ENCODE results near the gene YPEL3.

Gene YPEL3

GRCh38 chr16:30085247-30085646 lies 10.8 kb downstream of the YPEL3 start:
- H3K27me3 ChIP-seq (ENCODE audit: insufficient read depth, low read length) = no peaks in the 10 kb centered on the region
- peaks cover 2% of the 10 kb centered on the region for H3K79me1 ChIP-seq (ENCODE audit: low read length)
- H3K4me2 ChIP-seq (ENCODE audit: low read length) = no peak overlapping the region
- peaks cover 2 to 7% of the 10 kb centered on the region in 2 experiments for H3K4me1 ChIP-seq (ENCODE audit: control insufficient read depth in 1 of 2, insufficient read depth in 2 of 2, low read length in 2 of 2)
- H2BK120ac ChIP-seq (ENCODE audit: insufficient read depth, low read length, poor library complexity) = no peak overlapping the region
- H3K4ac ChIP-seq (ENCODE audit: low read depth, low read length) = no peak overlapping the region
- no peak overlapping the region for H3K14ac ChIP-seq (ENCODE audit: low read length)
- no peak overlapping the region for H3K27ac ChIP-seq (ENCODE audit: low read depth, low read length)
- no peak overlapping the region for H2AK5ac ChIP-seq (ENCODE audit: low read length)
- H4K12ac ChIP-seq (ENCODE audit: low read depth, low read length) = no peak overlapping the region
- no peak overlapping the region for H3K9ac ChIP-seq (ENCODE audit: low read length)
- no peak overlapping the region for H3K18ac ChIP-seq (ENCODE audit: low read length)
- H3K4me3 ChIP-seq (ENCODE audit: low read depth, low read length) = no peak overlapping the region
- H3K9me3 ChIP-seq (ENCODE audit: insufficient read depth, low read depth, low read length) = peaks cover 9% of the 10 kb centered on the region
- H3K36me3 ChIP-seq (ENCODE audit: control insufficient read depth in 1 of 2, insufficient read depth in 2 of 2, low read length in 2 of 2) = peaks cover 53% of the 10 kb centered on the region in 2 experiments
- DNase-seq = no peak
- H2BK12ac ChIP-seq (ENCODE audit: low read length) = no peak overlapping the region
- H2AFZ ChIP-seq (ENCODE audit: insufficient read depth, low read length, poor library complexity) = no peak overlapping the region
- H4K91ac ChIP-seq (ENCODE audit: low read depth, low read length) = no peak overlapping the region
- H3K79me2 ChIP-seq (ENCODE audit: control insufficient read depth, insufficient read depth, low read length, poor library complexity) = no peaks in the 10 kb centered on the region
- WGBS (ENCODE audit: extremely low coverage, insufficient coverage, insufficient read length) = no CpG with 5 or more reads among the region's 3 CpGs
- H3K23ac ChIP-seq (ENCODE audit: low read length) = no peak overlapping the region
- no peak overlapping the region for H2BK5ac ChIP-seq (ENCODE audit: low read depth, low read length, poor library complexity)
- H4K8ac ChIP-seq (ENCODE audit: low read depth, low read length) = no peak overlapping the region

- no CpG with 5 or more reads among the region's 17 CpGs for WGBS (ENCODE audit: extremely low coverage, insufficient coverage, insufficient read length)
- Histone ChIP-seq H3K79me2 (ENCODE audit: control insufficient read depth, insufficient read depth, low read length, poor library complexity) (no peaks in the 10 kb centered on the region), H2AK5ac (ENCODE audit: low read length) (no peak overlapping the region), H4K91ac (ENCODE audit: low read depth, low read length) (no peak overlapping the region), H4K8ac (ENCODE audit: low read depth, low read length) (no peak overlapping the region), H3K27me3 (ENCODE audit: insufficient read depth, low read length) (no peaks in the 10 kb centered on the region), H3K4me1 (ENCODE audit: control insufficient read depth in 1 of 2, insufficient read depth in 2 of 2, low read length in 2 of 2) (peaks cover 0 to 3% of the 10 kb centered on the region in 2 experiments), H3K18ac (ENCODE audit: low read length) (no peak overlapping the region), H3K4ac (ENCODE audit: low read depth, low read length) (no peak overlapping the region), H3K79me1 (ENCODE audit: low read length) (no peaks in the 10 kb centered on the region), H3K4me2 (ENCODE audit: low read length) (no peak overlapping the region), H2BK5ac (ENCODE audit: low read depth, low read length, poor library complexity) (no peak overlapping the region), H2BK120ac (ENCODE audit: insufficient read depth, low read length, poor library complexity) (no peak overlapping the region), H3K9me3 (ENCODE audit: insufficient read depth, low read depth, low read length) (peaks cover 9% of the 10 kb centered on the region), H4K12ac (ENCODE audit: low read depth, low read length) (no peak overlapping the region), H3K27ac (ENCODE audit: low read depth, low read length) (no peak overlapping the region), H2BK12ac (ENCODE audit: low read length) (no peak overlapping the region), H3K23ac (ENCODE audit: low read length) (no peak overlapping the region), H3K14ac (ENCODE audit: low read length) (no peak overlapping the region), H2AFZ (ENCODE audit: insufficient read depth, low read length, poor library complexity) (no peak overlapping the region), H3K4me3 (ENCODE audit: low read depth, low read length) (no peak overlapping the region), H3K9ac (ENCODE audit: low read length) (no peak overlapping the region), H3K36me3 (ENCODE audit: control insufficient read depth in 1 of 2, insufficient read depth in 2 of 2, low read length in 2 of 2) (peaks cover 55% of the 10 kb centered on the region in 2 experiments)
- DNase-seq = no peak
These were observed 11.2 kb downstream of the YPEL3 start for GRCh38 chr16:30084816-30085159.

- Histone ChIP-seq H3K27ac (ENCODE audit: low read depth, low read length) (no peak overlapping the region), H3K18ac (ENCODE audit: low read length) (no peak overlapping the region), H4K12ac (ENCODE audit: low read depth, low read length) (no peak overlapping the region), H3K79me2 (ENCODE audit: control insufficient read depth, insufficient read depth, low read length, poor library complexity) (no peaks in the 10 kb centered on the region), H3K14ac (ENCODE audit: low read length) (no peak overlapping the region), H3K23ac (ENCODE audit: low read length) (no peak overlapping the region), H3K4ac (ENCODE audit: low read depth, low read length) (no peak overlapping the region), H4K8ac (ENCODE audit: low read depth, low read length) (no peak overlapping the region), H3K36me3 (ENCODE audit: control insufficient read depth in 1 of 2, insufficient read depth in 2 of 2, low read length in 2 of 2) (peaks cover 59 to 60% of the 10 kb centered on the region in 2 experiments), H2AFZ (ENCODE audit: insufficient read depth, low read length, poor library complexity) (no peak overlapping the region), H3K4me2 (ENCODE audit: low read length) (no peak overlapping the region), H3K9me3 (ENCODE audit: insufficient read depth, low read depth, low read length) (peaks cover 9% of the 10 kb centered on the region), H3K9ac (ENCODE audit: low read length) (no peak overlapping the region), H2BK12ac (ENCODE audit: low read length) (no peak overlapping the region), H4K91ac (ENCODE audit: low read depth, low read length) (no peak overlapping the region), H2AK5ac (ENCODE audit: low read length) (no peak overlapping the region), H3K4me3 (ENCODE audit: low read depth, low read length) (no peak overlapping the region), H3K27me3 (ENCODE audit: insufficient read depth, low read length) (no peaks in the 10 kb centered on the region), H3K79me1 (ENCODE audit: low read length) (no peaks in the 10 kb centered on the region), H3K4me1 (ENCODE audit: control insufficient read depth in 1 of 2, insufficient read depth in 2 of 2, low read length in 2 of 2) (peaks cover 0 to under 1% of the 10 kb centered on the region in 2 experiments), H2BK5ac (ENCODE audit: low read depth, low read length, poor library complexity) (no peak overlapping the region), H2BK120ac (ENCODE audit: insufficient read depth, low read length, poor library complexity) (no peak overlapping the region)
- no peak for DNase-seq
- WGBS (ENCODE audit: extremely low coverage, insufficient coverage, insufficient read length) = no CpG with 5 or more reads among the region's 18 CpGs
These were observed 11.8 kb downstream of the YPEL3 start for GRCh38 chr16:30084096-30084815.

GRCh38 chr16:30083216-30084055 lies 12.6 kb downstream of the YPEL3 start:
- no peaks in the 10 kb centered on the region for H3K27me3 ChIP-seq (ENCODE audit: insufficient read depth, low read length)
- H3K4me2 ChIP-seq (ENCODE audit: low read length) = no peak overlapping the region
- no peak overlapping the region for H2AK5ac ChIP-seq (ENCODE audit: low read length)
- no peak overlapping the region for H3K4me3 ChIP-seq (ENCODE audit: low read depth, low read length)
- no peaks in the 10 kb centered on the region for H3K79me1 ChIP-seq (ENCODE audit: low read length)
- no peak overlapping the region for H4K91ac ChIP-seq (ENCODE audit: low read depth, low read length)
- no peak overlapping the region for H3K9ac ChIP-seq (ENCODE audit: low read length)
- no peak overlapping the region for H3K23ac ChIP-seq (ENCODE audit: low read length)
- no peak overlapping the region for H2AFZ ChIP-seq (ENCODE audit: insufficient read depth, low read length, poor library complexity)
- H2BK12ac ChIP-seq (ENCODE audit: low read length) = no peak overlapping the region
- no peak overlapping the region for H3K14ac ChIP-seq (ENCODE audit: low read length)
- H3K9me3 ChIP-seq (ENCODE audit: insufficient read depth, low read depth, low read length) = peaks cover 9% of the 10 kb centered on the region
- H4K12ac ChIP-seq (ENCODE audit: low read depth, low read length) = no peak overlapping the region
- H3K27ac ChIP-seq (ENCODE audit: low read depth, low read length) = no peak overlapping the region
- peaks cover 66% of the 10 kb centered on the region in 2 experiments for H3K36me3 ChIP-seq (ENCODE audit: control insufficient read depth in 1 of 2, insufficient read depth in 2 of 2, low read length in 2 of 2)
- H3K4ac ChIP-seq (ENCODE audit: low read depth, low read length) = no peak overlapping the region
- H2BK5ac ChIP-seq (ENCODE audit: low read depth, low read length, poor library complexity) = no peak overlapping the region
- H3K79me2 ChIP-seq (ENCODE audit: control insufficient read depth, insufficient read depth, low read length, poor library complexity) = no peaks in the 10 kb centered on the region
- WGBS (ENCODE audit: extremely low coverage, insufficient coverage, insufficient read length) = no CpG with 5 or more reads among the region's 24 CpGs
- H4K8ac ChIP-seq (ENCODE audit: low read depth, low read length) = no peak overlapping the region
- H3K18ac ChIP-seq (ENCODE audit: low read length) = no peak overlapping the region
- H3K4me1 ChIP-seq (ENCODE audit: control insufficient read depth in 1 of 2, insufficient read depth in 2 of 2, low read length in 2 of 2) = no peaks in the 10 kb centered on the region
- H2BK120ac ChIP-seq (ENCODE audit: insufficient read depth, low read length, poor library complexity) = no peak overlapping the region
- DNase-seq = no peak
